Upper lobe of left lung (tissue), 6 donors: ENCODE data around the gene FNDC3A. TPM values are rescaled to one million over a fixed set of nuclear protein-coding genes. Genes with fewer than 3 reads are reported as not detected.

Source experiments
- ATAC-seq, 2 donors: fragments of 200-7000 bp; cut with Tn5 transposase; one replicate each; pipeline ENCODE4 v1.9.1; 2022; ENCODE audit warnings: mild to moderate bottlenecking in 2 of 2, moderate library complexity in 2 of 2; ENCODE audit not compliant: low FRiP score in 2 of 2
- DNase-seq, 2 donors: peaks; one replicate each; pipeline ENCODE4 v3.0.0-alpha.2; 2019 to 2020
- H3K27ac ChIP-seq, 4 donors: fragments of 200-600 bp; sonication (generic); one replicate each; pipeline ENCODE4 v1.5.1; 2016 to 2019
- H3K27me3 ChIP-seq, 4 donors: fragments of 200-600 bp; sonication (generic); one replicate each; pipeline ENCODE4 v1.5.1; 2017 to 2019
- H3K36me3 ChIP-seq, 4 donors: fragments of 200-600 bp; sonication (generic); one replicate each; pipeline ENCODE4 v1.5.1; 2016 to 2019
- H3K4me1 ChIP-seq, 4 donors: fragments of 200-600 bp; sonication (generic); one replicate each; pipeline ENCODE4 v1.5.1; 2018 to 2019
- H3K4me3 ChIP-seq, 4 donors: fragments of 200-600 bp; sonication (generic); one replicate each; pipeline ENCODE4 v1.5.1; 2017 to 2019; ENCODE audit warnings: mild to moderate bottlenecking in 2 of 4, moderate library complexity in 1 of 4
- H3K9me3 ChIP-seq, 4 donors: fragments of 200-600 bp; sonication (generic); one replicate each; pipeline ENCODE4 v1.5.1; 2018 to 2019
- CTCF ChIP-seq, 6 experiments: fragments of 450-650 bp in 4 of 6; fragments of 200-600 bp in 2 of 6; sonication (generic) in 2 of 6; IDR thresholded peaks; one replicate each; pipeline ENCODE4 v1.5.1; 2016 to 2019; ENCODE audit warnings: antibody characterized with exemption in 6 of 6
- EP300 ChIP-seq, 4 donors: sonication (generic); formaldehyde crosslinking; IDR thresholded peaks; one replicate each; pipeline ENCODE4 v1.5.1; 2017; ENCODE audit warnings: antibody characterized with exemption in 4 of 4, control low read depth in 2 of 4
- POLR2A ChIP-seq, 4 donors: fragments of 450-650 bp; IDR thresholded peaks; one replicate each; pipeline ENCODE4 v1.5.1; 2016 to 2017; ENCODE audit warnings: antibody characterized with exemption in 4 of 4, mild to moderate bottlenecking in 2 of 4
- POLR2AphosphoS5 ChIP-seq, 2 donors: sonication (generic); formaldehyde crosslinking; IDR thresholded peaks; one replicate each; pipeline ENCODE4 v1.5.1; 2017; ENCODE audit warnings: antibody characterized with exemption in 2 of 2
- WGBS, 2 donors: methylation state at CpG; one replicate each; pipeline ENCODE4 v1.1.5; 2017 to 2018; 5-methylcytosine and 5-hydroxymethylcytosine counted together
- total RNA-seq, 6 donors: library from RNA; depleted of rRNA in 4 of 6; stranded (reverse); fragments of >200 nt in 4 of 6; gene quantifications; one replicate each; pipeline versions ENCODE4 v1.1.0 to v1.2.1, GENCODE V29; 2016 to 2021
- donor health status: DM: no; HTN: no; CAD: no; lungs with moderate emphysema.
- donor health status: DM: no; HTN: yes; CAD: no; lungs with severe emphysema.

The FNDC3A gene
- total RNA-seq, 6 donors from 2014 or later: 22.9 to 62.3 (median 44.6) TPM

- Histone ChIP-seq H3K27me3 (no peaks in the 10 kb centered on the region), H3K9me3 (no peaks in the 10 kb centered on the region), H3K27ac (no peak overlapping the region), H3K4me3 (no peak overlapping the region), H3K4me1 (no peaks in the 10 kb centered on the region), H3K36me3 (no peaks in the 10 kb centered on the region)
- TF ChIP-seq POLR2A (IDR thresholded peaks at IDR 0.05) (no peak), CTCF (IDR thresholded peaks at IDR 0.05) (no peak), EP300 (IDR thresholded peaks at IDR 0.05) (no peak), POLR2AphosphoS5 (IDR thresholded peaks at IDR 0.05) (no peak)
- 85 to 87% methylated on average over 1 of the region's 1 CpG for WGBS, 2 donors
- ATAC-seq (no peak), DNase-seq (no peak)
These were observed 25.2 kb upstream of the FNDC3A start for GRCh38 chr13:48950501-48950875.

- no peaks in the 10 kb centered on the region for H3K9me3 ChIP-seq
- H3K36me3 ChIP-seq: no peaks in the 10 kb centered on the region
- no peak for DNase-seq
- H3K27ac ChIP-seq: no peak overlapping the region
- H3K4me1 ChIP-seq: no peaks in the 10 kb centered on the region
- H3K4me3 ChIP-seq: no peak overlapping the region
- no peak for ATAC-seq
- 75 to 76% methylated on average over 6 of the region's 6 CpGs for WGBS, 2 donors
- no peak for TF ChIP-seq EP300 (IDR thresholded peaks at IDR 0.05)
- H3K27me3 ChIP-seq: no peaks in the 10 kb centered on the region
These were observed 21.6 kb upstream of the FNDC3A start for GRCh38 chr13:48954081-48954480.

GRCh38 chr13:48955536-48955935 lies 20.2 kb upstream of the FNDC3A start:
- H3K9me3 ChIP-seq: no peaks in the 10 kb centered on the region
- WGBS, 2 donors: 58 to 66% methylated on average over 2 of the region's 2 CpGs
- no peak overlapping the region for H3K27ac ChIP-seq
- no peak for ATAC-seq
- no peaks in the 10 kb centered on the region for H3K4me1 ChIP-seq
- H3K4me3 ChIP-seq: no peak overlapping the region
- TF ChIP-seq CTCF (IDR thresholded peaks at IDR 0.05): no peak
- no peak for TF ChIP-seq POLR2AphosphoS5 (IDR thresholded peaks at IDR 0.05)
- TF ChIP-seq POLR2A (IDR thresholded peaks at IDR 0.05): no peak
- TF ChIP-seq EP300 (IDR thresholded peaks at IDR 0.05): no peak
- H3K27me3 ChIP-seq: no peaks in the 10 kb centered on the region
- no peaks in the 10 kb centered on the region for H3K36me3 ChIP-seq
- no peak for DNase-seq

- ATAC-seq: no peak
- Histone ChIP-seq H3K36me3 (no peaks in the 10 kb centered on the region), H3K27ac (no peak overlapping the region), H3K9me3 (no peaks in the 10 kb centered on the region), H3K4me1 (no peaks in the 10 kb centered on the region), H3K27me3 (no peaks in the 10 kb centered on the region), H3K4me3 (no peak overlapping the region)
- no peak for DNase-seq
- TF ChIP-seq POLR2AphosphoS5 (IDR thresholded peaks at IDR 0.05) (no peak), EP300 (IDR thresholded peaks at IDR 0.05) (no peak), CTCF (IDR thresholded peaks at IDR 0.05) (no peak), POLR2A (IDR thresholded peaks at IDR 0.05) (no peak)
- 96% methylated on average over 2 of the region's 2 CpGs; no CpG with 5 or more reads in 1 of the 2 donors for WGBS, 2 donors
These were observed 14.3 kb upstream of the FNDC3A start for GRCh38 chr13:48961379-48961778.

GRCh38 chr13:48962281-48962680 lies 13.4 kb upstream of the FNDC3A start:
- H3K4me3 ChIP-seq: no peak overlapping the region
- H3K27me3 ChIP-seq: no peaks in the 10 kb centered on the region
- H3K4me1 ChIP-seq: no peaks in the 10 kb centered on the region
- TF ChIP-seq CTCF (IDR thresholded peaks at IDR 0.05): no peak
- TF ChIP-seq POLR2AphosphoS5 (IDR thresholded peaks at IDR 0.05): no peak
- no peak for TF ChIP-seq POLR2A (IDR thresholded peaks at IDR 0.05)
- TF ChIP-seq EP300 (IDR thresholded peaks at IDR 0.05): no peak
- no peaks in the 10 kb centered on the region for H3K36me3 ChIP-seq
- peak; percentile 36 to 73 for ATAC-seq
- no peaks in the 10 kb centered on the region for H3K9me3 ChIP-seq
- no peak overlapping the region for H3K27ac ChIP-seq
- peak in 1 of 2 donors; percentile 22 for DNase-seq
- 61 to 96% methylated on average over 1 to 4 of the region's 4 CpGs for WGBS, 2 donors
